Osteocyte (in vitro differentiated cells): ENCODE data around the gene CRYBG1. TPM values are rescaled to one million over a fixed set of nuclear protein-coding genes. Genes with fewer than 3 reads are reported as not detected.

Experiments used
- DNase-seq: peaks from one replicate; pipeline ENCODE4 v3.0.0; 2021; ENCODE audit warnings: mixed read lengths; ENCODE audit not compliant: unreplicated experiment; ENCODE audit errors: extremely low spot score
- H3K27ac Mint-ChIP-seq: one replicate; pipeline ENCODE4 v1.8.0; 2021; ENCODE audit warnings: mild to moderate bottlenecking, mixed read lengths; ENCODE audit not compliant: unreplicated experiment
- H3K27me3 Mint-ChIP-seq: one replicate; pipeline ENCODE4 v1.8.0; 2021; ENCODE audit warnings: mixed read lengths; ENCODE audit not compliant: unreplicated experiment
- H3K36me3 Mint-ChIP-seq: one replicate; pipeline ENCODE4 v1.8.0; 2021; ENCODE audit warnings: mixed read lengths; ENCODE audit not compliant: unreplicated experiment
- H3K4me1 Mint-ChIP-seq: one replicate; pipeline ENCODE4 v1.8.0; 2021; ENCODE audit warnings: mixed read lengths; ENCODE audit not compliant: unreplicated experiment
- H3K4me3 Mint-ChIP-seq: one replicate; pipeline ENCODE4 v1.8.0; 2021; ENCODE audit warnings: mild to moderate bottlenecking, moderate library complexity, mixed read lengths; ENCODE audit not compliant: unreplicated experiment
- H3K9me3 Mint-ChIP-seq: one replicate; pipeline ENCODE4 v1.8.0; 2021; ENCODE audit warnings: mixed read lengths; ENCODE audit not compliant: unreplicated experiment
- CTCF ChIP-seq: fragments of 200-600 bp; sonication (generic); IDR thresholded peaks from 2 replicates; pipeline ENCODE4 v1.5.0; 2021; ENCODE audit warnings: antibody characterized with exemption, mild to moderate bottlenecking, moderate library complexity
- total RNA-seq: library from RNA; stranded (reverse); gene quantifications from 2 replicates; pipeline ENCODE4 v1.2.1, GENCODE V29; 2021

CRYBG1 gene
- total RNA-seq, 1 donor from 2014 or later, result 2.4 TPM

GRCh38 chr6:106539936-106540335, 179.4 kb downstream of the CRYBG1 start:
- DNase-seq, result no peak
- Mint-ChIP-seq H3K27me3 (no peaks in the 10 kb centered on the region), H3K9me3 (no peaks in the 10 kb centered on the region), H3K36me3 (peaks cover 1% of the 10 kb centered on the region), H3K27ac (no peak overlapping the region), H3K4me3 (no peak overlapping the region), H3K4me1 (no peaks in the 10 kb centered on the region)
- no peak for TF ChIP-seq CTCF

- TF ChIP-seq CTCF, result no peak
- no peak overlapping the region for H3K27ac Mint-ChIP-seq
- no peak overlapping the region for H3K4me3 Mint-ChIP-seq
- no peak for DNase-seq
- H3K9me3 Mint-ChIP-seq, result no peaks in the 10 kb centered on the region
- no peaks in the 10 kb centered on the region for H3K27me3 Mint-ChIP-seq
- no peaks in the 10 kb centered on the region for H3K4me1 Mint-ChIP-seq
- peaks cover 4% of the 10 kb centered on the region for H3K36me3 Mint-ChIP-seq
These were observed 179.9 kb downstream of the CRYBG1 start for GRCh38 chr6:106540432-106540831.

GRCh38 chr6:106540907-106541306, 180.4 kb downstream of the CRYBG1 start:
- no peak overlapping the region for H3K27ac Mint-ChIP-seq
- H3K9me3 Mint-ChIP-seq, result no peaks in the 10 kb centered on the region
- no peak for DNase-seq
- H3K36me3 Mint-ChIP-seq, result peaks cover 4% of the 10 kb centered on the region
- H3K4me1 Mint-ChIP-seq, result peaks cover 1% of the 10 kb centered on the region
- H3K27me3 Mint-ChIP-seq, result no peaks in the 10 kb centered on the region
- no peak for TF ChIP-seq CTCF
- H3K4me3 Mint-ChIP-seq, result no peak overlapping the region

- no peak for DNase-seq
- no peaks in the 10 kb centered on the region for H3K27me3 Mint-ChIP-seq
- H3K36me3 Mint-ChIP-seq, result peaks cover 4% of the 10 kb centered on the region
- no peak overlapping the region for H3K4me3 Mint-ChIP-seq
- TF ChIP-seq CTCF, result no peak
- H3K27ac Mint-ChIP-seq, result peak overlapping the region; percentile 87
- H3K4me1 Mint-ChIP-seq, result peaks cover 27% of the 10 kb centered on the region
- no peaks in the 10 kb centered on the region for H3K9me3 Mint-ChIP-seq
These were observed 185.8 kb downstream of the CRYBG1 start for GRCh38 chr6:106546261-106546690.

- Mint-ChIP-seq H3K27me3 (no peaks in the 10 kb centered on the region), H3K27ac (peak overlapping the region; percentile 87), H3K4me1 (peaks cover 27% of the 10 kb centered on the region), H3K9me3 (no peaks in the 10 kb centered on the region), H3K4me3 (no peak overlapping the region), H3K36me3 (peaks cover 4% of the 10 kb centered on the region)
- TF ChIP-seq CTCF, result no peak
- DNase-seq, result no peak
These were observed 186.3 kb downstream of the CRYBG1 start for GRCh38 chr6:106546691-106547414.
